Measurements from ENCODE around the gene CORO2B.

- TF ChIP-seq CTCF (IDR thresholded peaks at IDR 0.05; ENCODE audit: low read length) (no peak), EZH2 (optimal IDR thresholded peaks at IDR 0.05; ENCODE audit: low read depth, low read length) (no peak), EZH2phosphoT487 (IDR thresholded peaks at IDR 0.05; ENCODE audit: low read length) (no peak)
These were observed 87.5 kb downstream of the CORO2B start for GRCh38 chr15:68666120-68666811.
